HG03442 (cell line): ENCODE measurements around the gene CCR5AS.
"Not testable (repeated sequence)": the region's sequence is repeated elsewhere in the genome, so short reads cannot be mapped to it uniquely, and the experiment has no call there.

Source experiments
- ATAC-seq: cut with Tn5 transposase; IDR thresholded peaks from one replicate; pipeline ENCODE4 v1.9.1; 2021; ENCODE audit warnings: mild to moderate bottlenecking, moderate library complexity; ENCODE audit not compliant: unreplicated experiment

The CCR5AS gene

GRCh38 chr3:46429671-46430070 is 22.8 kb upstream of the CCR5AS start:
- no peak for ATAC-seq

GRCh38 chr3:46429250-46429649 is 22.4 kb upstream of the CCR5AS start:
- no peak for ATAC-seq

DNA sequence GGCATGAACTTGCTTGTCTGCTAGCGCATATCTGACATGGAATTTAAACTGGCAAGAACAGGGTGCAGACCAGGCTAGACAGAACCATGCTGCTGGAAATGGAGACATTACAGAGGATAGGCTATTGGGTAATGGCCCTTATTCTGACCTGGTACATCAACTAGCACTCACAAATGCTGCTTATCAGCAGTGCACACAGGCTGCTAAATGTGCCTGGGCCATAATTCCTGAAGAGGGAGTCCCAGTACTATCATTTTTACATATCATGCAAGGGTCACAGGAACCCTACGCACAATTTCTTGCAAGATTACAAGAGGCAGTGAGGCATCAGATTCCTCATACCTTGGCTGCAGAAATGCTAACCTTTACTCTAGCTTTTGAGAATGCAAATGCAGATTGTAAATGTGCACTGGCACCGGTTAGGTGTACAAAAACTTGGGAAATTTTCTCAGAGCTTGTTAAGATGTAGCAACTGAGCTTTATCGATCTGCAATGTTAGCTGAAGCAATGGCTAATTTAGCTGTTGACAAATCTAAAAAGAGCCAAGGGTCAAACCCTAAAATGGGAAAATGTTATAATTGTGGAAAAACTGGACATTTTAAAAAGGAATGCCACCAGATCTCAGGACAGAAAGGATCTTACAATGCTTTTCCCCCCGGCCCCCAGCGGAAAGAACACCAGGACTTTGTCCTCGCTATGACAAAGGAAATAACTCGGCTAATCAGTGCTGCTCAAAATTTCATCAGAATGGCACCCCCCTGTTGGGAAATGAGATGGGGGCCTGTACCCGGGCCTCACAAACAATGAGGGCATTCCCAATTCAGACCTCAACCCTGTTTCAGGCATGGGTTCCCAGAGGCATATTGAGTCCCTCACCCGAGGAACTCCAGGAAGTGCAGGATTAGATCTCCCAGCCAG is 21.3 kb upstream of the CCR5AS start:
- no peak for ATAC-seq

DNA sequence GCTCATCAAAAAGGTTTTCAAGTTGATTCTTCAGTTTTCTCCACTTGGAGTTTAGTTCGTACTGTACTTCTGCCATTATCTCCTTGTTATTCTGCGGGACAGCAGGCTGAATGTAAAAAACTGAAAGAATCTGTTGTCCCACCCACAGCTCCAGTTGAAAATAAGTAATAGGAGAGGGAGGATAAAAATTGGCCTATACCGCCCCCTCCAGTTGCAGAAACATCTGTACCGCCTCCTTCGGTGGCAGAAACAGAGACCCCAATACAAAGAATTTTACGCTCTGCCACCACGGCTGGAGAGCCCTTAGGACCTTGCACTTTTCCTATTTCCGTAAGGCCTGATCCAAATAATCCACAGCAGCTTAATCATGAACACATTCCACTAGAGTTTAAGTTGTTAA is 20.5 kb upstream of the CCR5AS start:
- not testable (repeated sequence) for ATAC-seq

DNA sequence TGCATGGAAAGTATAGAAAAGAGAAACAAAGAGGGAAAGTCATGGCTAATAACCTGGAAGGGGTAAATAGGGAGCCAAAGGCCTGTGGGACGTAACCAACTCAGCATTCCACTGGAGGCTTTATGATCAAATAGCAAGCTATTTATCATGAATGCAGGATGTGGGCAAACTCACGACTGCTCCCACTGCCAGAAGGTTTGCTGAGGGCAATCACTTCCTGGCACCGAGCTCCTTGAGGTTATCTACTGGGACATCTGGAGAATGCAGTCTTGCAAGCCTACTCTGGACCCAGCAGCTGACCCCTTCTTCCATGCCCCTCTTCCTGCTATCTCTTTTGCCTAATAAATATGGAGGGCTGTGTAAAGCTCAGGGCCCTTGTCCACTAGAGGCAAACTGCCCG is 19.6 kb upstream of the CCR5AS start:
- not testable (repeated sequence) for ATAC-seq

GRCh38 chr3:46423588-46423987 is 16.7 kb upstream of the CCR5AS start:
- no peak for ATAC-seq

GRCh38 chr3:46422617-46423016 is 15.8 kb upstream of the CCR5AS start:
- ATAC-seq = no peak

GRCh38 chr3:46420931-46421330 is 14.1 kb upstream of the CCR5AS start:
- no peak for ATAC-seq

GRCh38 chr3:46419816-46420215 is 12.9 kb upstream of the CCR5AS start:
- no peak for ATAC-seq

DNA sequence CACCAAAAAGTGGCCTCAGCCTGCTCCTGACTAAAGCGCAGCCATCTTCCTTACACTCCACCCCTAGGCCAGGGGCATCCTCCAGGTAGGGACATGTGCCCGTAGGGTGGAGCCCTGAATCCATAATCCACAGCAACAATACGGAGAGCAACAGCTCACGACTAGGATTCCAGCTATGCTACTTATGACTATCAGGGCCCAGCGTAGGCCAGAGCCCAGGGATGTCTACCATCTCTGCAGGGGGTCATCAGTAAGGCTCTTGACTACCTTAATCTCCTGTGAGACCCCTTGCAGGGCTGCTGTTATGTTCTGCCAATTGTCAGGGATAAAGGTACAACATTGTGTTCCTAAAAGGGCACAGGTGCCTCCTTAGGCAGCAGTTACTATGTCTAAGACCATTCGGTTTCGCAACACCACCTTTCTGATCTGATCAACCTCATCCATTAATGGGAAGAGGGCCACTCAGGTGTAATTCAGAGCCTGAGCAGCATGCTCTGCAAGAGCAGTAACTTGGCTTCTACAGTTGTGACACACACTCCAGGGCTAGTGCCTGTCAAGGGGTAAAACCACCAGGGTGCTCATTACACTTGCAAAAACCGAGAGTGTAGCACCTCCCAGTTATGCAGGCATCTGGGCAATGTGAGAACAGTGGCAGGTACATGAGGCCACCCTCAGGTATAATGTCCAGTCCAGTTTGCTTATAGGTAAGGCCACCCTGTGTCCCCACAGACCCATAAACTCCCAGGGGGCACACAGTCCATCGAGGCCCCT is 11.2 kb upstream of the CCR5AS start:
- no peak for ATAC-seq

DNA sequence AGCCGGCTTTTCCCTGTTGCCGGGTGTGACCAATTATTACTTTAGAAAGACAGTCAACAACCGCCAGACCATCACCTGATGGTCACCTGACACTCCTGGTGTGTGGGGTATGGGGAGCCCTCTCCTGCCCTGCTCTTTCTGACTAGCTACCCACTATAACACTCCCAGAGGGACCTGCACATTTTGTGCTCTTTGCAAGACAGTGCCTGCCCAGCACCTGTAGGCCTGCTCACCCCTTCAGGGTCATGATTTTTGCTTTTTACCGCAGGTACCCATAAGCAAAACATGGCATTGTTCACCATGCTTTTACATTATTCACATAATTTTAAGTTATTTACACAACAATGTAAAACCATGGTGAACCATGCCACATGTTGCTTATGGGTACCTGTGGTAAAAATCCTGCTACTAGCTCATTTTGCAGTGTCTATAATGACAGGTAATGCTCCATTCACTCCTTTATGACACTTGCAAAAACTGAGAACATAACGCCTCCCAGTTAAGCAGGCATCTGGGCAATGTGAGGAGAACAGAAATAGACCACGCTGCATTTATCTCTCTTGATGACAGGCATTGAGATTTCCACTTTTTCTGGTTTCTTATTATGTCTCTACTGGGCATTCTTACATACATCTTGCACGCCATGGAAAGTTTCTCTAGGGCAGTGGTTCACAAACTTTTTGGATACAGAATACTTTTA is 10.1 kb upstream of the CCR5AS start:
- no peak for ATAC-seq

- ATAC-seq = no peak
These were observed 9.4 kb upstream of the CCR5AS start for GRCh38 chr3:46416125-46416810.

DNA sequence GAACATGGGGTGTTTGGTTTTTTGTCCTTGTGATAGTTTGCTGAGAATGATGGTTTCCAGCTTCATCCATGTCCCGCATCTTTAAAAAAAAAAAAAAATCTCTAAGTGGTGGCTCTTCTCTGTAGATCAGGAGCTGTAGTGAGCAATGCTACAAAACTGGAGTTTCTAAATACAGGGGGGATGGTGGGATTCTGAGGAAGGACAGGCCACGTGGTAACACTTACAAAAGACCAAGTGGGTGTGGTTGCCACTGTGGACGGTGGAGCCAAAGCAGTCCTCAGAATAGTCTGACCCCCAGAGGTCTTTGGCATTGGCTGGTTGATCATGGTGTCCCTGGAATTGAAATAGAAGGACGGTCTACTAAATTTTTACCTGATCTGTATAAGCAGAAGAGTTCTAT is 7.9 kb upstream of the CCR5AS start:
- no peak for ATAC-seq

DNA sequence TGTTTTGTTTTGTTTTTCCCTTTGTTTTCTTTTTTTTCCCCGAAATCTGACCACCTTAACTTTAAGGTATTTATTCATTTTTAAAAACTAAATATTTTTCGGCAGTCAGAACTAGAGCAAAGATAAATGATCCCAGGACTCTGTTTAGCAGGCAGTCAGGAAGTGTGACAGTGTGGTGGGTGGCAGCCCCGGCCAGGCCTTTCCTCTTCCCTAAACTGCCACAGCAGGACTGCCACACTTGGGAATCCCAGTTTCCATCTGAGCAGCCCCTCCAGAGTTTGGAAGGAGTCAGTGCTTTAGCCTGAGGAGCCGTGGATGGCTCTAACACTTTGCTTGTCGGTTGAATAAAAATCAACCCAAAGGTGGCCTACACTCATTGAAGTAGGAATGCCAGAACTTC is 7.1 kb upstream of the CCR5AS start:
- ATAC-seq = no peak

- no peak for ATAC-seq
These were observed 6.0 kb upstream of the CCR5AS start for GRCh38 chr3:46412786-46413298.

DNA sequence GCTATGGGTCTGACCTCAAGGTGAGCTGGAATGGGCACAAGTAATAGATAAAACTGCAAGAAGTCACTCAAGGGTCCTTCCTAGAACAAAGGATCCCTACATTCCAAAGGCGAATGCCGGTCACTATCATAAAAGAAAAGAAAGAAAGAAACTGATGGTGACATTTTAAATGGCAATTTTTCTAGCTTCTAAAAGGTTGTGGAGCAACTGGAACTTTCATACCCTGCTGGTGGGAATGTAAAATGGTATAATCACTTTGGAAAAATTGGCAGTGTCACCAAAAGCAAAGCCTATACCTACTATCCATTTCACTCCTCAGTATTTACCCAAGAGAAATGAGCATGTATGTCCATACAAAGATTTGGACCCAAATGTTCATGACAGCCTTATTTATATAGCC is 4.4 kb upstream of the CCR5AS start:
- no peak for ATAC-seq

DNA sequence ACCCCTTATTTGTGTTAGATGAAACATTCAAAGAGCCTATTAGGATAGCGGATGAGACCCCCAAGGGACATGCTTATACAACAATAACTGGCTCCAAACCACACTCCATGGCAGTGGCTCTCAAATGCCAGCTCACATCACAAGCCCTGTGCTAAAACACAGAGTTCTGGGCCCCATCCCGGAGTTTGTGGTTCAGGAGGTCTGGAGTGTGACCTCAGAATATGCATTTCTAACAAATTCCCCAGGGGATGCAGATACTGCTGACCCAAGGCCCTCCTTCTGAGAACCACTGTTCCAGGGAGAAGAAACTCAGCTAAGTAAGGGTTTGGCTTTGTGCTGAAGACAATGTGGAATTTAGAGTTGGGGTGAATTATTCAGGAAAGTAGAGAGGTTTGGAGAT is 3.8 kb upstream of the CCR5AS start:
- no peak for ATAC-seq

DNA sequence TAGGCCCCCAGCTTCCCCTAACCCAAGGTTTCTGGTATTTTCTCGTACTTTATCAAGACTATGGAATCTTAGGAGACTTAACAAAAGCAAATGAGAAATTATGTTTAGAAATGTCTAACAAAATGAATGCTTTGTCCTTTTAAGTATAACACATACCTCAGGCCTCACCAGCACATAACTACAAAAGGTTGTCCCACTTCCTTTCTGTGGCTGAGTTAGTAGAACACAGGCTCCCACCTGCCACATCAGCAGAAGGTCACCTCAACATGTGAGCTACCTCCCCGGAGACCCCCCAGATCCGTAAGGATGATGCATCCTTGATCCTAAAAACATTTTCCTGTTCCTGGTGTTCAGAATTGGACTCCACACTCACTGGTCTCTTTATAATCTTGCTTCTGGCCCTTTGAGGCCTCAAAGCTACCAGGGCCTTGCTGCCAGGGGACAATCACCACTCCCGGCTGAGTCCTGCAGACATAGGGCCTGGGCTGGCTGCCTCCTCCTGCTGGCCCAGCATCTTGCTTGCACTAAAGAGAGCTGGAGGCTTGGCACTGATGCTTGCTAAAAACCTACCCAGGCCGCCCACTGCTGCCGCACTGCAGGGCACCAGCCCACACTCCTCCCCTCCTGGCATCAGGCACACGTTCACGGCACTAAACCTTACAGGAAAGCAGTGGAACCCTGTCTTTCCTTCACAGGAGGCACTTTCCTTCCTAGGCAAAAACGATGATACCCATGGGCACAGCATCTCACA is 3.0 kb upstream of the CCR5AS start:
- no peak for ATAC-seq

DNA sequence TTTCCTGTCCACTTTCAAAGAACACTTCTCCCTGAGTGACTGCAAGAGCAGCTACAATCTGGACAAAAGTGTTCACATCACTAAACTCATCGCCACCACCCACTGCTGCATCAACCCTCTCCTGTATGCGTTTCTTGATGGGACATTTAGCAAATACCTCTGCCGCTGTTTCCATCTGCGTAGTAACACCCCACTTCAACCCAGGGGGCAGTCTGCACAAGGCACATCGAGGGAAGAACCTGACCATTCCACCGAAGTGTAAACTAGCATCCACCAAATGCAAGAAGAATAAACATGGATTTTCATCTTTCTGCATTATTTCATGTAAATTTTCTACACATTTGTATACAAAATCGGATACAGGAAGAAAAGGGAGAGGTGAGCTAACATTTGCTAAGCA is 2.0 kb upstream of the CCR5AS start:
- ATAC-seq = no peak

GRCh38 chr3:46407970-46408369 is 1.1 kb upstream of the CCR5AS start:
- no peak for ATAC-seq
